ENCODE results near the gene THAP12.

The THAP12 gene

DNA sequence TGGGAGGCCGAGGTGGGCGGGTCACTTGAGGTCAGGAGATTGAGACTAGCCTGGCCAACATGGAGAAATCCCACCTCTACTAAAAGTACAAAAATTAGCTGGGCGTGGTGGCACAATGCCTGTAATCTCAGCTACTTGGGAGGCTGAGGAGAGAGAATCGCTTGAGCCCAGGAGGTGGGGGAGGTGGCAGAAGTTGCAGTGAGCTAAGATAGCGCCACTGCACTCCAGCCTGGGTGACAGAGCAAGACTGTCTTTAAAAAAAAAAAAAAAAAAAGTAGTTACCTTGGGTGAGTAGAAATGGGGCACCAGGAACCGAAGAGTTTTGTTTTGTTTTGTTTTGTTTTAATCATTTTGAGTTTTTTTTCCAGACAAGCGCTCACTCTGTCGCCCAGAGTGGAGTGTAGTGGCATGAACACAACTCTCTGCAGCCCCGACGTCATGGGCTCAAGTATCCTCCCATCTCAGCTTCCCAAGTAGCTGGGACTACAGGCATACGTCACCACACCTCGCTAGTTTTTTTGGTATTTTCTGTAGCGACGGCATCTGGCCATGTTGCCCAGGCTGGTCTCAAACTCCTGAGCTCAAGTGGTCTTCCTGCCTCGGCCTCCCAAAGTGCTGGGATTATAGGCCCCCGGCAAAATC, 15.8 kb downstream of the THAP12 start:
- no peak for DNase-seq (ENCODE audit: low read depth in 2 of 2)
- no peak overlapping the region for H3K4me3 ChIP-seq (replicated peaks in 1 of 2; ENCODE audit: low read depth in 2 of 2, low read length in 2 of 2)
- TF ChIP-seq, protein P1, sequence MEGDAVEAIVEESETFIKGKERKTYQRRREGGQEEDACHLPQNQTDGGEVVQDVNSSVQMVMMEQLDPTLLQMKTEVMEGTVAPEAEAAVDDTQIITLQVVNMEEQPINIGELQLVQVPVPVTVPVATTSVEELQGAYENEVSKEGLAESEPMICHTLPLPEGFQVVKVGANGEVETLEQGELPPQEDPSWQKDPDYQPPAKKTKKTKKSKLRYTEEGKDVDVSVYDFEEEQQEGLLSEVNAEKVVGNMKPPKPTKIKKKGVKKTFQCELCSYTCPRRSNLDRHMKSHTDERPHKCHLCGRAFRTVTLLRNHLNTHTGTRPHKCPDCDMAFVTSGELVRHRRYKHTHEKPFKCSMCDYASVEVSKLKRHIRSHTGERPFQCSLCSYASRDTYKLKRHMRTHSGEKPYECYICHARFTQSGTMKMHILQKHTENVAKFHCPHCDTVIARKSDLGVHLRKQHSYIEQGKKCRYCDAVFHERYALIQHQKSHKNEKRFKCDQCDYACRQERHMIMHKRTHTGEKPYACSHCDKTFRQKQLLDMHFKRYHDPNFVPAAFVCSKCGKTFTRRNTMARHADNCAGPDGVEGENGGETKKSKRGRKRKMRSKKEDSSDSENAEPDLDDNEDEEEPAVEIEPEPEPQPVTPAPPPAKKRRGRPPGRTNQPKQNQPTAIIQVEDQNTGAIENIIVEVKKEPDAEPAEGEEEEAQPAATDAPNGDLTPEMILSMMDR (IDR thresholded peaks at IDR 0.05; ENCODE audit: low read depth, low read length) = no peak

DNA sequence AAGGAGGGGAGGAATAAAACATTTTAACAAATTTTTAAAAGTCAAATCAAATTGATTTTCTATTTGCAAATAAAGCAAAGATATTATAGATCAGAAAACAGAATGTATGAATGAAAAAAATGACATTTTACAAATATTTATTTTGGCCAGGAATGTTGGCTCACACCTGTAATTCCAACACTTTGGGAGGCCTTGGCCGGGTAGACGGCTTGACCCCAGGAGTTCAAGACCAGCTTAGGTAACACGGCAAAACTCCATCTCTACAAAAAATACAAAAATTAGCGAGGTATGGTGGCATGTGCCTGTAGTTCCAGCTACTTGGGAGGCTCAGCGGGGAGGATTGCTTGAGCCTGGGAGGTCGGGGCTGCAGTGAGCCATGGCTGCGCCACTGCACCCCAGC, 18.2 kb downstream of the THAP12 start:
- no peak for DNase-seq (ENCODE audit: low read depth in 2 of 2)
- TF ChIP-seq, protein P1 (IDR thresholded peaks at IDR 0.05; ENCODE audit: low read depth, low read length) = no peak
- H3K4me3 ChIP-seq (replicated peaks in 1 of 2; ENCODE audit: low read depth in 2 of 2, low read length in 2 of 2) = no peak overlapping the region

DNA sequence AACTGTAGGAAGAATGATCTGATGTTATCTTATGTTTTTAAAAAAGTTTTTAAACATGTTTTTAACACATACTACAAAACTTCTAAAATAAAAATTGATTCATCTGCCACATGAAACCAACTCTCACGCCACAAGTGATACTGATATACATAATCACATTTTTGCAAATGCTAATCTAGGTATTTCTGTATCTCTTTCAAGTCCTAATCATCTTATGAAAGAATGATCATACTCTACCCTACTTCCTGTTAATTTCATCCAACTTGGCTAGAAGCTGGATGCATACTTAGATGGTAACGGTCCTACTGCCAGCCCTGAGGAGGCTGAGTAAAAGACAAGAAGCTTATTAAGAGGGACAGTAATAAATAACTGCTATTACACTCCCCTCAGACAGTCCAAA, 19.2 kb downstream of the THAP12 start:
- no peak overlapping the region for H3K4me3 ChIP-seq (replicated peaks in 1 of 2; ENCODE audit: low read depth in 2 of 2, low read length in 2 of 2)
- TF ChIP-seq, protein P1 (IDR thresholded peaks at IDR 0.05; ENCODE audit: low read depth, low read length) = no peak
- DNase-seq (ENCODE audit: low read depth in 2 of 2) = peak in 1 of 2 donors; percentile 16

DNA sequence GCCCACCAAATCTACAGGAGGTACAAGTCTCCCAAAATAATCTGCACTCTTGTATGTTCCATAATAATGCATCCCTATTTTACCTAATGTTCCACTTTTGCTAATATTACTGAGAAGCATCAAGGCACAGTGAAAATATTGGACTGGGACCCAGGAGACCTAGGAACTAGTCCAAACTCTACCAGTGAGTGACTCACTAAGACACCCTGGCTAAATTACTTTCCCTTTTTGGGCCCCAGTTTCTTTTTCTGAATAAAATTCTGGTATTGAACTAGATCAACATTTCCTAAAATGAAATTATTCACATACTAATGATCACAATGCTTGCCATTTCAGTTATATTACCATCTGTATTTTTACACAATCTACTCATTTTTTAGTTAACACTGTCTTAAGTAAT, 19.6 kb downstream of the THAP12 start:
- peak in 1 of 2 donors; percentile 8 for DNase-seq (ENCODE audit: low read depth in 2 of 2)
- TF ChIP-seq, protein P1 (IDR thresholded peaks at IDR 0.05; ENCODE audit: low read depth, low read length) = no peak

DNA sequence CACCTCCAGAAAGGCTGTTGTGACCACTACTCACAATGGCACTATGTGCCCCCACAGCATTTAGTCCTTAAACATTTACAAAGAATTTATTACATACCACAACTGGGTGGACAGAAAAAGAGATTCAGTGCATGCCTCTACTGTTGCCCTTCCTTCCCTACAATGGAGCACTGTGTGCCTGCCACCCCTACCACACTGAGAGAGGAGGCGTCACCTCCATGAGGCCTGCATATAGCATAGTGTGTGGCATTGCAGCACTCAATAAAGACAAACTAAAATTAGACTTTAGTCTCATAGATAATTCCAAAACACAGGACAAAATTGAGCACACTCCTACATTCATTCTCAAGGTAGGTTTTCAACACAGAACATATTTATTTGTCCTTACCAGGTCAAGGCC, 25.8 kb downstream of the THAP12 start:
- H3K4me3 ChIP-seq (replicated peaks in 1 of 2; ENCODE audit: low read depth in 2 of 2, low read length in 2 of 2) = no peak overlapping the region
- TF ChIP-seq, protein P1 (IDR thresholded peaks at IDR 0.05; ENCODE audit: low read depth, low read length) = no peak
- no peak for DNase-seq (ENCODE audit: low read depth in 2 of 2)

More for the DNA sequence above, 19.6 kb downstream of the THAP12 start:
- no peak overlapping the region for H3K4me3 ChIP-seq (replicated peaks in 1 of 2; ENCODE audit: low read depth in 2 of 2, low read length in 2 of 2)

DNA sequence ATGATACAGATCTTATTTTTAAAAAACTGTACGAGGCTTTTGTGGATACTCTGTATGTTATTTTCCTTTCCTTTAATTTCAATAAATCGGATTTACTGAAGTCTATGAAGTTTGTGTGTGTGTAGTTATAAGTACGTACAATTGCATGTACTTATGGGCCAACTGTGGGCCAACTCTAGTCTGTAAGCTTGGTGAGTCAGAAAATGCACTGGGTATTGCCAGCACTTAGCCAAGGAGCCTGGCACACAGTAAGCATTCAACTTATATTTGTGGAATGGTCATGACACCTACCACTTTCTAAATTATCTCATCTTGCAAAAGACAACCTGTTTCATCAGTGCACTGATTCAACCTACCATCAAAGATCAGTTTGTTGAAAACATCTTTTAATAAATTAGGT, 32.6 kb downstream of the THAP12 start:
- TF ChIP-seq, protein P1 (IDR thresholded peaks at IDR 0.05; ENCODE audit: low read depth, low read length) = no peak
- H3K4me3 ChIP-seq (replicated peaks in 1 of 2; ENCODE audit: low read depth in 2 of 2, low read length in 2 of 2) = no peak overlapping the region
- no peak for DNase-seq (ENCODE audit: low read depth in 2 of 2)

DNA sequence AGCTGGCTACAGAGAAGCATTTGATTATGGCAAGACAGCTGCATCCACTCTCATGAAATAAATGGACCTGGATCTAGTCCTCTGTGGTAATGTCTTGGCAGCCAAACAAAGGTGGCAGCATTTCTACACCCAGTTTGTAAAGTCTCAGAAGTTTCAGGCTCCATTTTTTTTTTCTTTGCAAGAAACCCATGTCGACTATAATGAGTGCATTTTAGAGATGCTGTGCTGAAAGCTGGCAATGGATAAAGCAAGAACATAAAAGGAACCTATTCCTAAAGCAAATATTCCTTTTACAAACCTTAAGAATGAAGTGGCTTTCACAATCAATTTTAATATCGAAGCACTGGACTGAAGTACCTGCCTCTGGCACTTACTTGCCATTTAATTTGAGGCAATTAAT, 33.5 kb downstream of the THAP12 start:
- DNase-seq (ENCODE audit: low read depth in 2 of 2) = peak in 1 of 2 donors; percentile 57
- TF ChIP-seq, protein P1 (IDR thresholded peaks at IDR 0.05; ENCODE audit: low read depth, low read length) = no peak
- no peak overlapping the region for H3K4me3 ChIP-seq (replicated peaks in 1 of 2; ENCODE audit: low read depth in 2 of 2, low read length in 2 of 2)

Measured in cardiac fibroblast (primary cell).